ENCODE data around the gene RNF212.

The RNF212 gene

GRCh38 chr4:1074077-1074476 lies 39.3 kb downstream of the RNF212 start:
- no peak for TF ChIP-seq EGR1 (IDR thresholded peaks at IDR 0.05)
- TF ChIP-seq TCF12 (IDR thresholded peaks at IDR 0.05; ENCODE audit: low read depth): no peak
- TF ChIP-seq USF1 (IDR thresholded peaks at IDR 0.05): no peak
- TF ChIP-seq REST (IDR thresholded peaks at IDR 0.05; ENCODE audit: low read depth): no peak
- no peak for TF ChIP-seq TEAD4 (IDR thresholded peaks at IDR 0.05)
- no peak for TF ChIP-seq TAF1 (IDR thresholded peaks at IDR 0.05; ENCODE audit: low read depth)
- TF ChIP-seq MAX (IDR thresholded peaks at IDR 0.05): no peak
- TF ChIP-seq RAD21 (IDR thresholded peaks at IDR 0.05; ENCODE audit: low read depth): no peak
- TF ChIP-seq YY1 (IDR thresholded peaks at IDR 0.05; ENCODE audit: low read depth): no peak
- TF ChIP-seq CEBPB (IDR thresholded peaks at IDR 0.05): no peak
- no peak for TF ChIP-seq FOXM1 (IDR thresholded peaks at IDR 0.05; ENCODE audit: borderline replicate concordance, low read depth)
- TF ChIP-seq ZBTB7A (IDR thresholded peaks at IDR 0.05; ENCODE audit: low read depth): no peak
- no peak for TF ChIP-seq EP300 (IDR thresholded peaks at IDR 0.05; ENCODE audit: borderline replicate concordance)
- no peak for TF ChIP-seq NFIC (IDR thresholded peaks at IDR 0.05)
- no peak for TF ChIP-seq CREB1 (IDR thresholded peaks at IDR 0.05; ENCODE audit: low read depth)

- TF ChIP-seq YY1 (IDR thresholded peaks at IDR 0.05; ENCODE audit: low read depth) (0 out of 2 replicates have a peak, but pooled peaks have one; percentile 26), EGR1 (IDR thresholded peaks at IDR 0.05) (no peak), NFIC (IDR thresholded peaks at IDR 0.05) (no peak), CEBPB (IDR thresholded peaks at IDR 0.05) (no peak), RAD21 (IDR thresholded peaks at IDR 0.05; ENCODE audit: low read depth) (peak; percentile 61), CREB1 (IDR thresholded peaks at IDR 0.05; ENCODE audit: low read depth) (no peak), TCF12 (IDR thresholded peaks at IDR 0.05; ENCODE audit: low read depth) (no peak), FOXM1 (IDR thresholded peaks at IDR 0.05; ENCODE audit: borderline replicate concordance, low read depth) (no peak)
These were observed 40.4 kb downstream of the RNF212 start for GRCh38 chr4:1072830-1073446.

- no peak for TF ChIP-seq NFIC (IDR thresholded peaks at IDR 0.05)
- TF ChIP-seq TCF12 (IDR thresholded peaks at IDR 0.05; ENCODE audit: low read depth): no peak
- peak; percentile 33; the same call in 1 of the 2 replicates for TF ChIP-seq USF1 (IDR thresholded peaks at IDR 0.05)
- no peak for TF ChIP-seq CEBPB (IDR thresholded peaks at IDR 0.05)
- TF ChIP-seq CREB1 (IDR thresholded peaks at IDR 0.05; ENCODE audit: low read depth): no peak
These were observed 44.0 kb downstream of the RNF212 start for GRCh38 chr4:1069394-1069793.

GRCh38 chr4:1065732-1066131 lies 47.6 kb downstream of the RNF212 start:
- TF ChIP-seq RAD21 (IDR thresholded peaks at IDR 0.05; ENCODE audit: low read depth) (no peak), TEAD4 (IDR thresholded peaks at IDR 0.05) (no peak), FOXM1 (IDR thresholded peaks at IDR 0.05; ENCODE audit: borderline replicate concordance, low read depth) (no peak), YY1 (IDR thresholded peaks at IDR 0.05; ENCODE audit: low read depth) (no peak), TCF12 (IDR thresholded peaks at IDR 0.05; ENCODE audit: low read depth) (no peak), ZBTB7A (IDR thresholded peaks at IDR 0.05; ENCODE audit: low read depth) (no peak), EP300 (IDR thresholded peaks at IDR 0.05; ENCODE audit: borderline replicate concordance) (no peak), USF1 (IDR thresholded peaks at IDR 0.05) (no peak), REST (IDR thresholded peaks at IDR 0.05; ENCODE audit: low read depth) (no peak), MAX (IDR thresholded peaks at IDR 0.05) (no peak), TAF1 (IDR thresholded peaks at IDR 0.05; ENCODE audit: low read depth) (no peak), EGR1 (IDR thresholded peaks at IDR 0.05) (no peak), CEBPB (IDR thresholded peaks at IDR 0.05) (no peak), NFIC (IDR thresholded peaks at IDR 0.05) (no peak), CREB1 (IDR thresholded peaks at IDR 0.05; ENCODE audit: low read depth) (no peak)

GRCh38 chr4:1062419-1062818 lies 50.9 kb downstream of the RNF212 start:
- TF ChIP-seq YY1 (IDR thresholded peaks at IDR 0.05; ENCODE audit: low read depth) (no peak), TAF1 (IDR thresholded peaks at IDR 0.05; ENCODE audit: low read depth) (no peak), EP300 (IDR thresholded peaks at IDR 0.05; ENCODE audit: borderline replicate concordance) (no peak), TCF12 (IDR thresholded peaks at IDR 0.05; ENCODE audit: low read depth) (no peak), NFIC (IDR thresholded peaks at IDR 0.05) (no peak), CREB1 (IDR thresholded peaks at IDR 0.05; ENCODE audit: low read depth) (no peak), RAD21 (IDR thresholded peaks at IDR 0.05; ENCODE audit: low read depth) (no peak), USF1 (IDR thresholded peaks at IDR 0.05) (no peak), MAX (IDR thresholded peaks at IDR 0.05) (no peak), FOXM1 (IDR thresholded peaks at IDR 0.05; ENCODE audit: borderline replicate concordance, low read depth) (no peak), REST (IDR thresholded peaks at IDR 0.05; ENCODE audit: low read depth) (no peak), TEAD4 (IDR thresholded peaks at IDR 0.05) (no peak), CEBPB (IDR thresholded peaks at IDR 0.05) (no peak), ZBTB7A (IDR thresholded peaks at IDR 0.05; ENCODE audit: low read depth) (no peak), EGR1 (IDR thresholded peaks at IDR 0.05) (no peak)

Measured in Ishikawa (cell line).